GM10847 (cell line): ENCODE measurements around the gene SSBP3.

Experiments used
- POLR2A ChIP-seq: IDR thresholded peaks from 2 replicates; pipeline ENCODE4 v1.6.1; 2011; ENCODE audit not compliant: insufficient read length; ENCODE audit errors: extremely low read depth

Gene SSBP3

DNA sequence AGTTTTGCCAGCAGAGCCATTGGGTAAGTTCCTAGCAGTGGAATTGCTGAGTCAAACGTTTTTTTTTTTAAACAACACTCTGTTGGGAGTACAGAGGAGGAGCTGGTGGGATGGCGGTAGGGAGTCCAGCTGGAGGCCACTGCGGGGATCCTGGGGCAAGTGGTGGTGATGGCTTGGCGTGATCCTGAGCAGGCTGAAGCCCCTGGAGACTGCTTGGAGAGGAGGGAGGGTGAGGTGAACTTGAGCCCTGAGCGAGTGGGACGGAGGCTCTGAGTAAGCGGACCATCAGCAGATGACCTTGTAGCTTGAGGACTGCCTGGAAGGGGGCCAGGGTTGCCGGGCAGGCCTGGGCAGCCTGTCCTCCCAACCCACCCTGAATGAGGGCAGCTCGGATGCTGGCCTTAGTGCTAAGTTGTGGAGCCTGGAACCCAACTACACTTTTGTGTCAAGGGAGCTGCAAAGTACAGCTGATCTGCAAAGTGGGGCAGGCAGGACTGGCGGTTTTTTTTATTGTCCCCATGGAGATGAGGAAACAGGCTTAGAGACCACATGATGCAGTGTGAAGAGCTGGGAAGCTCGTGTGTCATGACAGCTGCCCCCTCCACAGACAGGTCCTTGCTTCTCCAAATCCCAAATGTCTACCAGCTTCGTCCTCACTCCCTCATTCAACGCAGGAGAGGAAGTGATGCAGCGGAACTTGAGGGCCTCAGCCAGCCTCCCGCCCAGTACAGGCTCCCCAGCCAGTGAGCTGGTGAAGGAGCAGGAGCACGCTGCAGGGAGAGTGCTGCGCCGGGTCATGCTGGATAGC, 186.0 kb downstream of the SSBP3 start:
- no peak for TF ChIP-seq POLR2A

DNA sequence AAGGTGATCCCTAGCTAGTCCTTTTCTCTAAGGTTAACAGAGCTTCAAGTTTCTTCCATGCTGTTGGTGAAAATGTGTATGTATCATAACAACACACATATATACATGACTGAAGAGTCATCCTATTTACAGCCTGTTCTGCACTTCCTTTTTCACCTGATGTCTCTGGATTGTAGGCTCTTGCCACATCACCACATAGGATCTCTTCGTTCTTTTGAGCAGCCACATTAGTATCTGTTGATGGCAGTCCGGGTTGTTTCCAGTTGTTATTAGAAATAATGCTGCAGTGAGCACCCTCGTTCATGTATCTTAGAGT, 186.5 kb downstream of the SSBP3 start:
- TF ChIP-seq POLR2A = no peak

DNA sequence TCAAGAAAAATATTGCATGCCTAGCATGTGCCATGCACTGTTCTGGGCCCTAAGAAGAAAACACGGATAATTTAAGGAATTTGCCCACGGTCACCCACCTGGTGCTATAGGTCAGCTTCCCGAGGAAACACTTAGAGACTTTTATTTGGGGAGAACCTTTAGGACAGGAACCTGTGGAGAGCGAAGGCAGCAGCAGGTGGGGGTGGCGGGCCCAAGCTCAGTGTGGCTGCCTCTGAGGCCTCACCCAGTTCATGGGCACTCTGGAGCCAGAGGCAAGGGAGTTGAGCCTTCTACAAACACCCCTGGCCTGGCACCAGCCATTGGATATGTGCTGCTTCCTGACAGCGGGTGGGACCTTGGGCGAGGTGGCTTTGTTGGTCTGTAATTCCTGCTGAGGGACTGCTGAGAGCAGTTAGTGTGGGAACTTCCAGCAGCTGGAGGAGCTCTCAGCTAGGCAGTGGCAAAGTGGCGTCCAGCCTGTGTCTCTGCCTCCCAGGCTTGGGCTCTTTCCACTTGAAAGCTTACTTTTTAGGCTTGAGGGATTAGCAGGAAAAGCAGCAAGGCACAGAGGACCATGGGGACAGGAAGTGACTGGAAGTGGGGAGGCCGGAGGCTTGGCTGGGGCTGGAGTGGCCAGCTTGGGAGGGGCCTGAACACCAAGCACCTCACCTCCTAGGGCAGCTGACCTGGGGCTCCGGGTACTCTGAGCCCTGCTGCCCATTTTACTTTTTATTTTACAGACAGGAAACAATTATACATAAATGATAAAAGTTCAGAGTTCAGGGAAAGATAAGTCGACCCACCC, 187.1 kb downstream of the SSBP3 start:
- no peak for TF ChIP-seq POLR2A

DNA sequence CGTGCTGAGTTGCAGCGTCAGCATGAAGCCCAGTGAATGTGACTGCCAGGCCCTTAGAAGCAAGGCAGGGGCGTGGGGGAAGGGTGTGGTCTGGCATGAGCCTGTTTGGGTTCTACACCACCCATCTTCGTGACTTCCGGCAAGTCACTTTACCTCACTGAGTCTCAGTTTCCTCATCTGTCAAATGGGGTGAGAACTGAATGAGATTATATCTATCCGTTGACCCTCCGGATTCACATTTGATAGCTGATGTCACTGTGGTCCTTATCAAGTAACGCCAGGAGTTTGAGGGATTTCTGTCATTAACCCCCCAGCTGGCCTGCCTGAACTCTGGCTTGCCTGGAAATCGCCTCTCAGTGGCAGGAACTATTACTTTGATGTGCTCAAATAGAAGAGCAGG, 190.7 kb downstream of the SSBP3 start:
- TF ChIP-seq POLR2A = no peak

DNA sequence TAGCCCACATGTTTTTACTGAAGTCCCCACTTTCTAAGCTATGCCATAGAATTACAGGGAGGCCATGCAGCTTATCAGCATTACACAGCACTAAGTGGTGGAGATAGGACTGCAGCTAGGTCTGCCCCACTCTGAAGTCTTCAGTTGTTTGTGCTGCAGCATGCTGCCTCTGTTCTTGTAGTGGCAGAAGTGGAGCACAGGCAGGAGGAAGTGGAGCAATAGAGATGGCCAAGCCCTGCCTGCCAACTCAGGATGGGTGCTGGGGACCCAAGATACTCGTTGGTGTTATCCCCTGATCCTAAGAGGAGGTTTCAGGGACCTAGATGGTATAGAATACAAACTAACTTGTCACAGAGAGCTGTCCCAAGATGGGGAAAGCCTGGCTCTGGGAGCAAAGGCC, 193.3 kb downstream of the SSBP3 start:
- TF ChIP-seq POLR2A = no peak

DNA sequence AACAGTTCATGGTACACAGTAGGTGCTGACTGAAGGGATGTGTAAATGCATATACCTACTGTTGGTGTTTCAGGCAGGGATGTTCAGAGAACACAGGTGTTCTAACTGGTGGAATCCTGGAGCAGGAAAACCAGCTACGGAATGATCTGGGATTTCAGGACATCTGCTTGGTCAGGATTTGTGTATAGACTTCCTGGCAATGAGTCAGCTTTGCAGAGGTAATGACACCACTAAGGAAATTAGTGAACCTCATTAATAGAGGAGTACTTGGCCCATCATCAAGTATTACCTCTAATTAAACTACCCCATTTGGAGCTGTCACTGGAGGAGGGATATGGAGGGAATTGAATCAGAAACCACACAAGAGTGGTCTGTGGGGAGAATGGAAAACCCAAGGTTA, 198.9 kb downstream of the SSBP3 start:
- TF ChIP-seq POLR2A = no peak

DNA sequence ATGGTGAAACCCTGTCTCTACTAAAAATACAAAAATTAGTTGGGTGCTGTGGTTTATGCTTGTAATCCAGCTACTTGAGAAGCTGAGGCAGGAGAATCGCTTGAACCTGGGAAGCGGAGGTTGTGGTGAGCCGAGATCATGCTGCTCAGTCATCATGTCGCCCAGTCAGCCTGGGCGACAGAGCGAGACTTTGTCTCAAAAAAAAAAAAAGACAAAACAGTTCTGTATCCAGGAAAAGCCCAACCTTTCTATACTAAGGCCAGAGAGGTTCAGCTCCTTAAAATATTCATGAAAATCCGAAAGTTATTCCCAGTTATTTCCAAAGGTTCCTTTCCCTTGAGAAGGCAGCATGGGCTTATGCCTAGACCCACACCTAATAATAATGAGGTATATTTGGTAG, 202.0 kb downstream of the SSBP3 start:
- no peak for TF ChIP-seq POLR2A

DNA sequence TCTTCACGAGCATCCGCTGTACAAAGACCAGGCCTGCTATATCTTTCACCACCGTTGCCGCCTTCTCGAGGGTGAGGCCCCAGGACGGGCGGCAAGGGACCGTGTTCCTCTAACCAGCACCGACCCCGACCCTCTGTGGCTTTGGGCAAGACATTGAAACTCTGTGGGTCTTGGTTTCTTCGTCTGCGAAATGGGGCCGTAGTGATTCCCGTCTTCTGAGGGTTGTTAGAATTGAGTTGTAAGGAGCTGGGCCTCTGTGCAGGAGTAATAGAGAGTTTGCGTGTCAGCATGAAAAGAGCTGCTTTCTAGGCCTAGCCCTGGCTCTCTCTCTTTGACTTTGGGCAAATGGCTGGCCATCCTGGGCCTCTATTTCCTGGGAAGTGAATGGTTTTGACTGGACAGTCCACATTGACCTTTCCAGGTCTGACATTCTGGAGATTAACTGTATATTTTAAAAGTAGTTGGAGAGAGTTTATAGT, 205.6 kb downstream of the SSBP3 start:
- TF ChIP-seq POLR2A = no peak

DNA sequence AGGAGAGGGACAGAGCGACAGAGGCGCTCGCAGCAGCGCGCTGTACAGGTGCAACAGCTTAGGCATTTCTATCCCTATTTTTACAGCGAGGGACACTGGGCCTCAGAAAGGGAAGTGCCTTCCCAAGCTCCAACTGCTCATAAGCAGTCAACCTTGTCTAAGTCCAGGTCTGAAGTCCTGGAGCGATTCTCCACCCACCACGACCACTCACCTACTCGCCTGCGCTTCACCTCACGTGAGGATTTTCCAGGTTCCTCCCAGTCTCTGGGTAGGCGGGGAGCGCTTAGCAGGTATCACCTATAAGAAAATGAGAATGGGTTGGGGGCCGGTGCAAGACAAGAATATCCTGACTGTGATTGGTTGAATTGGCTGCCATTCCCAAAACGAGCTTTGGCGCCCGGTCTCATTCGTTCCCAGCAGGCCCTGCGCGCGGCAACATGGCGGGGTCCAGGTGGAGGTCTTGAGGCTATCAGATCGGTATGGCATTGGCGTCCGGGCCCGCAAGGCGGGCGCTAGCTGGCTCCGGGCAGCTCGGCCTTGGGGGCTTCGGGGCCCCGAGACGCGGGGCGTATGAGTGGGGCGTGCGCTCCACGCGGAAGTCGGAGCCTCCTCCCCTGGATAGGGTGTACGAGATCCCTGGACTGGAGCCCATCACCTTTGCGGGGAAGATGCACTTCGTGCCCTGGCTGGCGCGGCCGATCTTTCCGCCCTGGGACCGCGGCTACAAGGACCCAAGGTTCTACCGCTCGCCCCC, 206.3 kb downstream of the SSBP3 start, which contains the start of the genes CYB5RL and MRPL37:
CYB5RL (minus strand) TSS at position 266 of the 754 bp plus-strand sequence. CDS start 4,414 bp downstream, outside the sequence.
MRPL37 (plus strand) TSS at position 403 of the 754 bp plus-strand sequence; CDS start at position 480, 77 bp downstream.
- peak; percentile 82 for TF ChIP-seq POLR2A

DNA sequence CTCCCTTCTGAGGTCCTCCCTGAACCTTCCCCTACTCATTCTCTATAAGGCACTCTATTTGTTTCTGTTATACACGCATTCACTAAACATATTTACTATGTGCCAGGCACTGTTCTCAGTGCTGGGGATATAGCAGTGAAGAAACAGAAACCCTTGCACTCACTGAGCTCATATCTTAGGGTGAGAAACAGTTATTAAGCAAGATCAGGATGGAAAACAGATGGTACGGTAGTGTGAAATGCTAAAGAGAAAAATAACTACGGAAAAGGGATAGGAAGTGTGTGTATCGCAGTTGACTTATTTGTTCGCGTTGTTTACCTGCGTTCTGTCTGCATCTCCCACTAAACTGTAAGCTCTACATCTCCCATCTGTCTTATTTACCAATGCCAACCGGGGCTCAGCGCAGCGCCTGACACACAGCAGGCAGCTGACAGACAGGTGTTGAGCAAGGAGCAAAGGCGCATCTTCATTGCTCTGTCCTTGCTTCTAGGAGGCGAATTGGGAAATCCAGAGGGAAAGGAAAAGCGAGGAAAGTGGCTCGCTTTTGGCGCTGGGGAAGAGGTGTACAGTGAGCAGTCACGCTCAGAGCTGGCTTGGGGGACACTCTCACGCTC, 206.9 kb downstream of the SSBP3 start:
- no peak for TF ChIP-seq POLR2A

DNA sequence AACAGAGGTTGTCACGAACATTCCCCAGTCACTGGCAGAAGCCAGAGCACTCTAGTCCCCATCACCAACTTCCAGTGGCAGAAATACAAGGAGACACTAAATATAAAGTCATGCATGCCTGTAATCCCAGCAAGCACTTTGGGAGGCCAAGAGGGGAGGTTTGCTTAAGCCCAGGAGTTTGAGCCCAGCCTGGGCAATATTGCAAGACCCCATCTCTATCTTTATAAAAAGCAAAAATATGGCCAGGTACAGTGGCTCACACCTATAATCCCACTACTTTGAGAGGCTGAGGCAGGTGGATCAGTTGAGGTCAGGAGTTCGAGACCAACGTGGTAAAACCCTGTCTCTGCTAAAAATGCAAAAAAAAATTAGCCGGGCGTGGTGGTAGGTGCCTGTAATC, 212.7 kb downstream of the SSBP3 start:
- TF ChIP-seq POLR2A = no peak

DNA sequence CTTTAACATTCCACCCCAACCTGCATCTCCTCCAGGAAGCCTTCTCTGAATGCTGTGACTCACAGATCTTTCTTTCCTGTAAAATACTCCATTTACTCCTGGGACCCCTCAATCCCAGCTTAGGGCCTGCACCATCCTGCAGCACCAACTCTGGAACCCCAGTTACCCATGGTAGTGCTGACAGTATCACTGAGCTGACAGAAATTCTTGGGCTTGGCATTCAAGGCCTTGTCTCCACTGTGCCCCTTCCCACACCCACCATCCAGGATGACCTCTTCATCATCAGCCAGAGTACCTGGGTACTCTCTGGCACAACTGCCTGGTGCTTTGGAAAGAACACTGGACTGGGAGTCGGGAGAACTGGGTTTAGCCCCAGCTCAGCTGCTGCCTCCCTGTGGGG, 214.7 kb downstream of the SSBP3 start:
- no peak for TF ChIP-seq POLR2A

DNA sequence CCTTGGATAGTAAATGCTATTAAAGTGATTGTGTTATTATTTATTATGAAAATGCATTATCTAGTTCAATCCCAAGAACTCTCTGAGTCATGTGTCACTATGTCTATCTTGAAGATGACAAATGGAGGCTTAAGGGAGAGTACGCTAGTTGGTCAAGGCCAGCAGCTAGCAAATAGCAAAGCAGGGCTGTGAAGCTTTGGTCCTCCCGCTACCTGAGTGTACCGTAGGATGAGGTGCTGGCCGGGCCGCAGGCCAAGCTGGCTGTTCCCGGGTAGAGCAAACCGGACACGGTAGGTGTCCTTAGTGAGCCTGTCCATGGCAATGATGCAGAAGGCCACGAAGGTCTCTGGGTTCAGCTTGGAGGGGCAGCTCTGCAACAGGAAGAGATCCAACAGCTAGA, 215.7 kb downstream of the SSBP3 start:
- TF ChIP-seq POLR2A = no peak

DNA sequence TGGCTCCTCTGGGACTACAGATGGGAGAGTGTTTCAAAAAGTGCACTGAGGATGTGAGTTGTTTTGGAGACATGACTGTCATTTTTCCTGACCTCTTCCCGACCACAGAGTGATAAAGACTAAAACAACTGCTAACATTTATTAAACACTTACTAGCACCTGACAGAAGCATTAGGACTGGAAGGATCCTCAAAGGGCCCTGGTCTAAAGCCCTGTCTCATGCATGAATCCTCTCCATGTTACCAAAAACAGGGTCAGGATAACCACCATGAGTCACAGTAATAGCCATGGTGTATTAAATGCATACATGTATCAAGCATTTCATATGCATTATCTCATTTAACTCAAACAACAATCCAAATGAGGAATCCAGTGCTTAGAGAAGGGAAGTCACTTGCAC, 217.9 kb downstream of the SSBP3 start:
- TF ChIP-seq POLR2A = no peak

DNA sequence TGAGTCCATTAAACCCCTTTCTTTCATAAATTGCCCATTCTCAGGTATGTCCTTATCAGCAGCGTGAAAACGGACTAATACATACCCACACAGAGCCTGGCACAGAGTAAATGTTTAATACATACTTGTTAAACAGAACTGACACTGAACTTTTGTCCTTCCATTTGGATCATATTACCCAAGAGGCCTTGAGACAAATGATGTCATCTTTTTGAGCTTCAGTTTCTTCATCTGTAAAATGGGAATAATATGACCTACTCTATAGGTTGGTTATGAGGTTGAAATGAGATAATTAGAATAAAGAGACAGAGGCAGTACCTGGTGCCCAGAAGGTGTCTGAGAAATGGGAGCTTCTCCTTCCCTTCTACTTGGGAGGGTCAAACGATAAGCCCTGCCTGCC, 220.1 kb downstream of the SSBP3 start:
- TF ChIP-seq POLR2A = no peak
